ENCODE data around the gene FAM20C. TPM values are rescaled to one million over a fixed set of nuclear protein-coding genes. Genes with fewer than 3 reads are reported as not detected.

Gene FAM20C
- total and polyA plus RNA-seq, 7 donors, result 3.0 to 51.3 (median 21.0) TPM

- DNase-seq, result peak; percentile 47
- H3K36me3 ChIP-seq, result no peaks in the 10 kb centered on the region
- H3K9me3 ChIP-seq, result no peaks in the 10 kb centered on the region
- no peaks in the 10 kb centered on the region for H3K4me1 ChIP-seq
- intact Hi-C loops (cut with DNase I), result no loop called here
- H3K4me3 ChIP-seq, result no peak overlapping the region
- H3K27me3 ChIP-seq, result peaks cover 0 to 4% (median 3%) of the 10 kb centered on the region in 3 donors
- no peak overlapping the region for H3K27ac ChIP-seq
- WGBS, 2 donors, result 86 to 90% methylated on average over 34 of the region's 34 CpGs
- no peak for TF ChIP-seq POLR2A (IDR thresholded peaks at IDR 0.05)
- TF ChIP-seq EP300 (IDR thresholded peaks at IDR 0.05), result no peak
- TF ChIP-seq CTCF (IDR thresholded peaks at IDR 0.05), result no peak
- TF ChIP-seq POLR2AphosphoS5 (IDR thresholded peaks at IDR 0.05), result no peak
Observed at GRCh38 chr7:301291-302053, 109.1 kb downstream of the FAM20C start.

GRCh38 chr7:302054-302992, 110.0 kb downstream of the FAM20C start:
- 89 to 95% methylated on average over 18 of the region's 18 CpGs for whole genome bisulfite sequencing, 2 donors
- Histone ChIP-seq H3K27ac (no peak overlapping the region), H3K9me3 (no peaks in the 10 kb centered on the region), H3K27me3 (peaks cover 0 to 4% (median 3%) of the 10 kb centered on the region in 3 donors), H3K4me3 (no peak overlapping the region), H3K4me1 (no peaks in the 10 kb centered on the region), H3K36me3 (no peaks in the 10 kb centered on the region)
- intact Hi-C loops (cut with DNase I), result no loop called here
- DNase-seq, result peak; percentile 40
- no peak for TF ChIP-seq CTCF (IDR thresholded peaks at IDR 0.05)
- no peak for TF ChIP-seq EP300 (IDR thresholded peaks at IDR 0.05)
- TF ChIP-seq POLR2A (IDR thresholded peaks at IDR 0.05), result no peak

- TF ChIP-seq EP300 (IDR thresholded peaks at IDR 0.05) (no peak), POLR2A (IDR thresholded peaks at IDR 0.05) (no peak)
- Histone ChIP-seq H3K27ac (no peak overlapping the region), H3K36me3 (no peaks in the 10 kb centered on the region), H3K27me3 (peaks cover 0 to 4% (median 3%) of the 10 kb centered on the region in 3 donors), H3K9me3 (peaks cover 0 to 2% (median 0%) of the 10 kb centered on the region in 4 donors), H3K4me1 (no peaks in the 10 kb centered on the region), H3K4me3 (no peak overlapping the region)
- DNase-seq, result peak; percentile 34
- WGBS, 2 donors, result 93% methylated on average over 11 of the region's 11 CpGs
- intact Hi-C loops (cut with DNase I), result no loop called here
Observed at GRCh38 chr7:303425-303824, 111.1 kb downstream of the FAM20C start.

- TF ChIP-seq POLR2AphosphoS5 (IDR thresholded peaks at IDR 0.05) (no peak), EP300 (IDR thresholded peaks at IDR 0.05) (no peak), POLR2A (IDR thresholded peaks at IDR 0.05) (no peak), CTCF (IDR thresholded peaks at IDR 0.05) (no peak)
- Histone ChIP-seq H3K27ac (no peak overlapping the region), H3K27me3 (peaks cover 0 to 4% (median 3%) of the 10 kb centered on the region in 3 donors), H3K36me3 (no peaks in the 10 kb centered on the region), H3K9me3 (peaks cover 0 to 2% (median 0%) of the 10 kb centered on the region in 4 donors), H3K4me3 (no peak overlapping the region), H3K4me1 (no peaks in the 10 kb centered on the region)
- intact Hi-C loops (cut with DNase I), result no loop called here
- DNase-seq, result peak; percentile 39
- 87 to 90% methylated on average over 24 of the region's 24 CpGs for WGBS, 2 donors
Observed at GRCh38 chr7:303884-304573, 111.7 kb downstream of the FAM20C start.
